CD4-positive, alpha-beta T cell treated with Interleukin-1 beta for 1 hour (primary cell): Measurements from ENCODE around the gene RAB24.
A peak's percentile ranks its signal among the peaks of the same experiment; 100 is the strongest.
"Not testable (repeated sequence)": the region's sequence is repeated elsewhere in the genome, so short reads cannot be mapped to it uniquely, and the experiment has no call there.

Experiments
- DNase-seq, 2 donors: peaks; one replicate each; pipeline ENCODE4 v3.0.0-alpha.2; 2020 to 2022

Gene RAB24

DNA sequence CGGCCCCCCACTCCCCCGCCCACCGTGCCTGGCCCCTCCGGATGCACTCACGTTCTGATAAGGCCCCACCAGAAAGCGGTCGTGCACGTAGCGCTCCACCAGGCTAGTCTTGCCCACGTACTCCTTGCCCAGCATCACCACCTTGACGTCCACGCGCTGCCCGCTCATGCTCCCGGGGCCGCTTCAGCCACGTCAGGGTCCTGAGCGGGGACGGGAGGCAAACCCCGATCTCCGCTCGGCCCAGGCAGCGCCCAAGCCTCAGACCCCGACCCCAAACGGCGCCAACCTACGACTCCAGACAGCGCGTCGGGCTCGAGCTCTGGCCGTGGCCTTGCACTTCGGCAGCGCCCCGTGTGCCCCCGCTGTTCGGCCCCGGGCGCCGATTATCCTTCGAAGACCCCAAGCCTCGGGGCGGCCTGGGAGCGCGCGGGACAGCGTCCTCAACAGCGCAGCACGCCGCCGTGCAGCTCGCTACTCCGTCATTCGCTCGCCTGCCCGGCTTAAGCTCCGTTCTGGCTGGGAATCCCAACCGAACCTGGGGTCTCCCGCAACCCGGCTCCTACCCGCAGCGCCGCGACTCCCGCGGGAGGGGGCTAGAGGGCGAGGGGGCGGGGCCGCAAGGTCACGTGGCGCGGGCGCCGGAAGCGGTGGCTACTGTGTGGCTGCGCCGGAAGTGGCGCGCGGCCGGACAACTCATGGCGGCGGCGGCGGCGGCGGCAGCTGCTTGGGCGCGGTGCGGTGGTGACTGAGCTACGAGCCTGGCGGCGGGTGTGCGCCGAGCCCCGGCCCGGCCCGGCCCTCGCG, at the start of gene RAB24, which contains the start of gene PRELID1:
TSS of gene RAB24 (minus strand) at position 599 of the 804 bp plus-strand sequence. CDS start at position 168, 431 bp downstream.
TSS of gene PRELID1 (plus strand) at position 679 of the 804 bp plus-strand sequence. CDS start 187 bp downstream, outside the sequence.
- peak; percentile 87 to 88 for DNase-seq

DNA sequence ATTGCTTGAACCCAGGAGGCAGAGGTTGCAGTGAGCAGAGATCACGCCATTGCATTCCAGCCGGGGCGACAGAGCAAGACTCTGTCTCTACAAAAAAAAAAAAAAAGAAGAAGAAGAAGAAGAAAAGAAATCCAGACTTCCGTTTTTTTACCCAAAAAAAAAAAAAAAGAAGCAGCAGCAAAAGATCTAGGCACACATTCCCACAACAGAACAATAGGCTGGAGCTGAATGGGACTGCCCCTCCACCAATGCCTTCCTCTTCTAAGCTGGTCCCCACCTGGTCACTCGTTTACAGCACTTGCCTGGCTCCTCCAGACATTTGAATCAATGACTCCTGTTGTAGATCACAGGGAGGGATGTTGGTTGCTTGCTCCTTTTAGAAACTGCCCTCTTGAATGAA, 49.6 kb upstream of the RAB24 start:
- DNase-seq: no peak

DNA sequence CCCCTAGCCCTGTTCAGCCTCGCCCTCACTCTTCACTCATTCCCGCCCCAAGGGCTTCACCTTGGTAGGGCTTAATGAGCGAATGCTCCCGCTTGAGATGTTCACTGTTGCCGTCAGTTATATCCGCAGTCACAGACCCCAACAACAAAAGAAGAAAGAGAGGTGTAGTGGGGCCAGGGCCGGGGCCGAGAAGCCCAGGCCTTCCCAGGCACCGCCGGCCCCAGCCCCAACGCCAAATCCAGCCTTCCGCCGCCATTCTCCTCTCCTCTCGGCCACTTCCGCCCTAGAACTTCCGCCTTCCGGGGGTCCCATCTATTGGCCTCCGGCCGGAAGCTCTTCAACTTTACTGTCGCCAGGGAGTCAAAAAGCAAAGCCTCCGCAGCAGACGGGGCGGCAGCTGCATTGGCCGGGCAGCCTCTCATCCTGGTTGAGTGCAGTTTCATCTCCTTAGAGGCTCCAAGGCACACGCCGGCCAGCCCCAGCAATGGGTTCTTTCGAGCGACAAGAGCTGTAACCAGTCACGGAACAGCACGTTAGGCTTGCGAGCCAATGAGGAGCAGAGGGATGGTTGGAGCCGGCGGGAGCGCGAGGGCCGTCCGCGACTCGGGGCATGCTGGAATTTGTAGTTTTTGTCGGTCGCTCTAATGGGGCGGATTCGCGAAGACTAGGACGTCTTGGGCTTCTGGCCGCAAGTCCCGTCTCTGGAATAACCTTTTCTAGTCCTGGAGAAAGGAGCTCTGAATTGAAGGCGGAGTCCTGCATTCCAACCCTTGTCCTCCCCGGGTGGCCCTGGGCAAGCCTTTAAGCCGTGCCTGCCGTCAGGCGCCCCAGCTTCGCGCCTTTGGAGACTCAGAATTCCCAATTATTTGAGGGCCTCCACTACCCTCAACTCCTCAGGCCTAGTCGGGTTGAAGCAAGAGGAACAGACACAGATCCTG, 48.1 kb upstream of the RAB24 start, which contains the start of gene LMAN2:
TSS of gene LMAN2 (minus strand) at position 277 of the 938 bp plus-strand sequence. CDS start at position 256, 21 bp downstream.
- peak; percentile 93 to 94 for DNase-seq

DNA sequence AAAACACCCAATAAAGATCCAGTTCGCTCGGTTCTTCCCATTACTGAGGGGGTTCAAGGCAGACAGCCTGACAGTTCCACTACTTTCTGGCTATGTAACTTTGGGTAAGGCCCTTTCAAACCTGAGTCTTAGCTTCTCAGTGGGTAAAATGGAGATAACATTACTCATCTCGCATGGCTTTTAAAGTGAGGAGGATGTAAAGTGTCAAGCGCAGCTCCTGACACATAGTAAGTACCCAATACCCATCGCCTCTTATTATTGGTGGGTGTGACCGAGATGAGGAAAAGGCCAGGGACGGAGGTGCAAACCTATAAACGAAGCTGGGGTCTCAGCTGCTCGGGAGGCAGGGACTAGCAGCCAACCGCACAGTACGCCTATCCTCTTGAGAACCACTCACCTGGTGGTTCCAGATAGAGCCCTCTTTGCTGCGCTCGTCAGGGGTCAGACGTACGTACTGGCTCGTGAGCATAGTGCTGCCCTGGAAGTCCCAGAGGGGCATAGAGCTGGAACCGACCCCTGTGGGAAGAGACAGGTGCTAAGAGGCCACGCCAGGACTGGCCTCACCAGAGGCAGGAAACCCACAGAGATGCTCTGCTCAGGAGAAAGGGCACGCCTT, 47.4 kb upstream of the RAB24 start:
- DNase-seq: no peak

DNA sequence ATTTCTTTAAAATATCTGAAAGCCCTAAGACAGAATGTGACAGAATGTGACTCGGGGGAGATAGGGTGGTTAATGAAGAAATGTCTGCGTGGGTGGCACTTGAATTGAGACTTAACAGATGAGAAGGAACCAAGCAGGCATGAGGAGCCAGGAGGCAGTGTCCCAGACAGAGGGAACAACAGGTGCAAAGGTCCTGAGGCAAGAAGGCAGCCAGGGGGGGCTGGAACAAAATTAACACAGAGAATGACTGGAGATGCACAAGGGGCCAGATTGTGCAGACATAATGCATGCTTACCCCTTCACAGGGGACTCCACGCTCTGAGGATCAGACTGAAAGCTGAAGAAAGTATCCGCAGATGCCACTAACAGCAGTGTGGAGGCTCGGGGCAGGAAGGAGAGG, 46.2 kb upstream of the RAB24 start:
- no peak for DNase-seq

DNA sequence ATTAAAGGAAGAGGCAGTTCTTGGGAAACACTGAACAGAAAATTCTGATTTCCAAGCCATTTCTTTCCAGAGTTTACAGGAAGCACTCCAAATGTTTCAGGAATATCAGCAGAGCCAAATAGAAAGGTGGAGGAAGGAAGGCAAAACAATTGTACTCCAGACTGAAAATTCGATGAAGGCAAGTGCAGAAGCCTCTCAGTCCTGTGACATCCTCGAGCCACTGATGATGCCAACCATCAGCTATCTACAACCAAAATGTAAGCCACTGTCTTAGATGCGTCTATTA, 45.8 kb upstream of the RAB24 start:
- no peak for DNase-seq

DNA sequence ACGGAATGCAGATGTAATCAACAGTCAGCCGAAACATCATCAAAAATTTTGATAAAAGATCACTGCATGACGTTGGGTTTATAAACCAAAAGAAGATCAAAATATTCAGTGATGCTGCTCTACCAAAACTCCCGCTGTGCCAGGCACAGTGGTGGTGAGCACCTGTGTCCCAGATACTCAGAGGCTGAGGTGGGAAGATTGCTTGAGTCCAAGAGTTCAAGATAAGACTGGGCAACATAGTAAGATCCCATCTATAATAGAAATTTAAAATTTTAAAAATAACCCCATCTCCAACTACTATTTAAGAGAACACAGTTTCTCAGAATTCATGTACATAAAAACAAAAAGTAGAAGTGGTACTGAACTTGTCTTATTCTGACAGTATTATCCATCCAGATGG, 44.2 kb upstream of the RAB24 start:
- DNase-seq: no peak

DNA sequence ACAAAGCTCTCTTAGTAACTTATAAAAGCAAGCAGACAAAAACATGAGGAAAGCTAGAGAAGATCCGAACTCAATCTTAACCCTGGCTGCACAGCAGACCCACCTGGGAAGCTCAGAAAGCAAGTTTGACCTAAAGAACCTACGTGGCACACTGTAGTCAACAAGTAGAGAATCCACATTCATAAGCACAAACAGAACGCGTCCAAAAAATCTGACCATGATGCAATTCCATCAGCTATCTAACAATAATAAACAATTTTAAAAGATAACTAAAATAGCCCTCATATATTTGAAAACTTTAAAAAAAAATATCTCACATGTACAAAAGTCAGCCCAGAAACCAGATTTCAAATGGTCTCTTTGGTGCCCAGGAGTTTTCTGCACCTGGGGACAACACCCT, 43.3 kb upstream of the RAB24 start:
- DNase-seq: no peak

DNA sequence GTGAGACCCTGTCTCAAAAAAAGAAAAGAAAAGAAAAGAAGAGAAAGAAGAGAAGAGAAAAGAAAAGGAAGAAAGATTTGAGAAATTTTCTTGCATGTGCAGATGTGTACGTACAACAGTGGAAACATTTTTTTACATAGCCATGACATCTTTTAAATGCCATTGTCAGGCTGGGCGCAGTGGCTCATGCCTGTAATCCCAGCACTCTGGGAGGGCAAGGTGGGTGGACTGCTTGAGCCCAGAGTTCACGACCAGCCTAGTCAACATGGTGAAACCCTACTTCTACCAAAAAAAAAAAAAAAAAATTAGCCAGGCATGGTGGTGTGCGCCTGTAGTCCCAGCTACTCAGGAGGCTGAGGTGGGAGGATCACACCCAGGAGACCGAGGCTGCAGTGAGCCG, 41.4 kb upstream of the RAB24 start:
- DNase-seq: no peak

DNA sequence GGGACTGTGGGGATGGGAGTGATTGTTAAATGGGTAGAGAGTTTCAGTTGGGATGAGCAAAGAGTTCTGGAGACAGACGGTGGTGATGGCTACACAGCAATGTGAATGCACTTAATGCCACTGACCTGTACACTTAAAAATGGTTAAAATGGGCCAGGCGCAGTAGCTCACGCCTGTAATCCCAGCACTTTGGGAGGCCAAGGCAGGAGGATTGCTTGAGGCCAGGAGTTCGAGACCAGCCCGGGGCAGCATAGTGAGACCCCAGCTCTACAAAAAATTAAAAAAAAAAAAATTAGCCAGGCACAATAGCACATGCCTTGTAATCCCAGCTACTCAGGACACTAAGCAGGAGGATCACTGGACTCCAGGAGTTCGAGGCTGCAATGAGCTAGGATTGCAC, 40.3 kb upstream of the RAB24 start:
- DNase-seq: no peak

DNA sequence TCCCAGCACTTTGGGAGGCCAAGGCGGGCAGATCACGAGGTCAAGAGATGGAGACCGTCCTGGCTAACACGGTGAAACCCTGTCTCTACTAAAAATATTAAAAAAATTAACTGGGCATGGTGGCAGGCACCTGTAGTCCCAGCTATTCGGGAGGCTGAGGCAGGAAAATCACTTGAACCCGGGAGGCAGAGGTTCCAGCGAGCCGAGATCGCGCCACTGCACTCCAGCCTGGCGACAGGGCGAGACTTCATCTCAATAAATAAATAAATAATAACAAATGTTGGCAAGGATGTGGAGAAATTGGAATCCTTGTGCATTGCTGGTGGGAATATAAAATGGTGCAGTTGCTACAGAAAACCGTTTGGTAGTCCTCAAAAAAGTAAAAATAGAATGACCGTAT, 39.5 kb upstream of the RAB24 start:
- DNase-seq: not testable (repeated sequence)

DNA sequence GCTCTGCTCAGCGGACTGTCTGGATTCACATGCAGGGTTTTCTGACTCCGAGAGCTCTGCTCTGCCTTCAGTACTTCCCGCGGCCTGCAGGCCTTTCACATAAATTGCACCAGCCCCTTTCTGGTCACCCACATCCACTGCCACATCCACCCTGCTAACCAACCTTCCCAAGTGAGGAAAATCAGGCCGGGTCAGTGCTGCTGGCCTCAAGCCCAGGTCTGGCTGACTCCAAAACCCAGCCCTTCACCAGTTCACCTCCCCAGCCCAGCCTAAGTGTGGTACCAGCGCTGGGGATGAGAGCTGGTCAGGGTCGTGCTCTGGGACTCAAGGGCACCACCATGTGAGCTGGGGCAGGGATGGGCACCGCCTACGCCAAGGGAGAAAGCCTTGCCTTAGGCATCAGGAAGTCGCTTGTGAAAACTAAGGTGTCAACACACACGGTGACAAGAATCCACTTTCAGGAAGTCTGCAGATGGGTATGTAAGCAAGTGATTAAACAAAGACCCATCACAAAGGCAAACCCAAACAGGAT, 35.7 kb upstream of the RAB24 start:
- DNase-seq: no peak

DNA sequence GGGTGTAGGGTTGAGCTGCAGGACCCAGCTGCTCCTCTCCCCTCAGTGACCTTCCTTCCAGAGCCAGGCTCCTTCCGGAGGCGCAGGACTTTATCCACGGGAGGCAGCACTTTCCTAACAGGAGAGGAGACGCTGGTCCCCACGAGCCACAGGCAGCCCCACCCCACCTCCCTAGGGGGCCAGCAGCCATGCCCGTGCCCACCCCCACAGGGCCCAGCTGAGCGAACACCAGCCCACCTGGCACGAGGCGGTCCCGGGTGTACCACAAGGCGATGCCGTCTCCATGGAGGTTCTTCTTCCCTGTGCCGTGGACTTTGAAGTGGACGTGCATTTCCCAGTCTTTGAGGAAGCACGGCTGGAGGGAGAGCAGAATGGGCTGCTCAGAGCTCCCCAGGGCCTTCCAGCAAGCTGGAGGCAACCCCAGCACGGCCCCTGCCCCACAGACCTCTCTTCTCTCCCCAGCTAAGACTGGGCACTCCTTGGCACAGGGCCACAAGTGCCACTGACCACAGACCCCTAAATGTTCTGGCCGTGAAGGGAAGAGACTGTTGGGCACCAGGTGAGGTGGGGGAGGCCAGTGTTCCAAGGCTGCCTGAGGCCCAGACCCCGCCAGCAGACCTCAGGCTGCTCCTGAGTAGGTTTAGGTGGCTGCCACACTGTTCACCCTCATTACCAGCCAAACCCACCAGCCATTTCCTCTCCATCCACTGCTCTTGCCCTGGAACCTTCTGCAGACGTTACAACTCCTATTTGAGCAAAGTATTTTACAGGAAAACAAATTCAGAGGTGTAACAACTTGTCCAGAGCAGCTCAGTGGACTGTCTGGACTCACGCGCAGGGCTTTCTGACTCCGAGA, 35.0 kb upstream of the RAB24 start:
- no peak for DNase-seq

DNA sequence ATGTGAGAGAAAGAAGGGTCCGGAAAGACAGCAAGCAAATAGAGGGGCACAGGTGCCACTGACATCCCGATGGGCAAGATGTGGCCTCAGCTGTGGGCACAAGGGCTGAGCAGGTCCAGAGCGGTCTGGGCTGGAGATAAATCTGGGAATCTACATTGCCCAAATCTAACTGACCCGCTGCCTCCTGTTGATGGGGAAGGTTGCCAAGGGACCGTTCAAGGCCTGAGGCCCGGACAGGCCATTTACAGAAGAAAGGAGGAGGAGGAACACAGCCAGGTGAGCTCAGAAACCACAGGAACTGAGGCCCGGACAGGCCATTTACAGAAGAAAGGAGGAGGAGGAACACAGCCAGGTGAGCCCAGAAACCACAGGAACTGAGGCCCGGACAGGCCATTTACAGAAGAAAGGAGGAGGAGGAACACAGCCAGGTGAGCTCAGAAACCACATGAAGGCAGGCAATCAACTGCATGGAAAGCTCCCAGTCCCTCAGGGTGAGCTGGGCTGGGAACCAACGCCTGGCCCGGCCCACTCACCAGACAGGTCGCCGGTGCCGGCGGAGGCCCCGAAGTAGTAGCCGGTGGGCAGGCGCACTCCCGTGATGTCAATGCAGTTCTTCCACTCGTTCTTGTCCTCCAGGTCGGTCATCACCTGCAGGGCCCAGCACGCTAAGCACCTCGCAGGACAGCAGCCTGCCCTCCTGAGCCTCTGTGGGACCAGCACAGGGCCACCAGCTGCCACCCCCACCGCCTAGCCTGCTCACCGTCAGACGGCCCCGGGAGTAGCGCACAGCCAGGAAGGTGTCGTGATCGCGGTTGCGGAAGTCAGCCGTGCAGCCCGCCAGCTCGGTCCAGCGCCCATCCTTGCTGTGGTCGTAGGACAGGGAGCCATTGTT, 33.3 kb upstream of the RAB24 start:
- DNase-seq: no peak

DNA sequence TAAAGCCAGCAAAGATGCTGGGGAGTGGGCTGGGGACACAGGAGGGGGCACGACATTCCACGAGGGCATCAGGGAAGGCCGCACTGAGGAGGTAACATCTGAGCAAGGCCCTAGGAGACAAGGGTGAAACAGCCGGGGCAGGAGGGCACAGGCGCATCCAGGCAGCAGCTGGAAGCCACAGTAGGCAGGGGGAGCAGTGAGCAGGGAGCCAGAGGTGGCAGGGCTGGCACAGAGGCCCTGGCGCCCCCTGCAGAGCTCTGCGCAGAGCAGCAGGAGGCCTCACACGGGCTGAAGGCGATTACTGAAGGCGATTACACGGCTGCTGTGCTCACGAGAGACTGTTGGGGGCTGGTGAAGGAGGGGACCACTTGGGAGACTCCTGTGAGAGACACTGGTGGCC, 32.6 kb upstream of the RAB24 start:
- peak in 1 of 2 donors; percentile 38 for DNase-seq

DNA sequence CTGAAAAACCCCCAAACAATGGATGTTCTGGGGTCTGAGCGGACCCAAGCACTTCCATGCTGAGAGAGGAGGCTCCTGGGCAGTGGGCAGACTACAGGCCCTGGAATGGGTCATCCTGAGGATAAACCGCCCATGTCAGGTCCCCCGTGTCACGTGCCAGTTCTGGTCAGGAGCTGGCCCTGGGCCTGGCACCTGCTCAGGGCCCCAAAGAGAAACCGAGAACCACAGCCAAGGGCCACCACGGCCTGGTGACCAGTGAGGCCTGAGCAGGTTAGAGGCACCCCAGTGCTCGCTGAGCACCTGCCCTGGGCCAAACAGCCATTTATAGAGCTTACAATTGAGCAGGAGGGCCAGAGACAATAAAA, 32.2 kb upstream of the RAB24 start:
- no peak for DNase-seq

DNA sequence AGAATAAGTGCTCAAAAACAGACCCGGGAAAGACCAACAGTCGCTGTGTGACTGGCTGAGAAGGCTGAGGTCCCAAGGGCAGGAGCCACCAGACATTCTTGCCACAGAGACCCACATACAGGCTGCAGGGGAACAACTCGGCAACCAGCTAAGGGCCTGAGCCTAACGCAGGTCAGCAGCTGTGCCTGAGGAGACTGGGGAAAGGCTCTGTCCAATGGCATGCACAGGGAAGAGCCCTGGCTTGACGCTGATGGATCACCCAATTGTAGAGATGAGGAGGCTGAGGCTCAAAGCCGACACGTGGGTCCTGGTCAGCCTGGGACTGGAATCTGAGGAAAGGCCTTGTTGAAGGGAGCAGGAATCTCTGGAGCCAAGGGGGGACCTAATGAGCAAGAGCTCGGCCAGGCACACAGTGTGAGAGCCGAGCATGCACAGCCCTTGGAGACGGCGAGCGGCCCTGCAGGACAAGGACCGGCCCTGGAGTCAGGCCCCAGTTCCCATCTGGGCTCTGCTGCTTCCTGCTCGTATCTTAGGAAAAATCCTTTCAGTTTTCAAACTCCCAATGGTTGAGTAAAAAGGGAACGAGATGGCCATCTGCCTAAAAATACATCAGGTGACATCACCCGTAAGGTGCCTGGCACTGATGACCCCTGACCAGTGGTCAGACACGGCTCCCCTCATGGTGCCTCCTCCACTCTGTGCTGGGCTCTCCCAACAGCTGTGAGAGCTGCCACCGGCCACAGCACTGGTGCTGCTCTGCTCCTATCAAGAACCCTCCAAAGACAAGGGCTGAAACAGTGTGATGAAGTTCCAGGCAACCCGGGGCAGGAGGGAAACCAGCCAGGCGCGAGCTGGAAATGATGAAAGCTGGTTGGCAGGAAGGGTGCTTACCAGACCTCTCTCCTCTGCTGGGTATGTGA, 31.5 kb upstream of the RAB24 start:
- no peak for DNase-seq

DNA sequence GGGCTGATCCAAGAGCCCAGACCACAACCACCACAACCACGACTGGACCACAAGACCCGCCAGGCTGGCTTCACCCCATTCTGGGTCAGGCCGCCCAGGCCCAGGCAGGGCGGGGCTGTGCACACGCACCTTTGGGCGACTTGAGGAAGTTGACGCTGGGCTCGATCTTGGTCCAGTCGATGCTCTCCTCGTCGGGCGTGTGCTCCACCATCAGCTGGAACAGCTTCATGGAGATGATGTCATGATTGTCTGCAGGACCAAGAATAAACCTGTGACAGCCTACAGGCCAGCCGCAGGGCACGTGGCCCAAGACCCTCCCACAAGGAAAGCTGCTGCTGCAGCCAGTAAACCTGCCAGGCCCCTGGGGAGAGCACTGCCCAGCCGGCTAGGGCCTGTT, 30.6 kb upstream of the RAB24 start:
- no peak for DNase-seq

DNA sequence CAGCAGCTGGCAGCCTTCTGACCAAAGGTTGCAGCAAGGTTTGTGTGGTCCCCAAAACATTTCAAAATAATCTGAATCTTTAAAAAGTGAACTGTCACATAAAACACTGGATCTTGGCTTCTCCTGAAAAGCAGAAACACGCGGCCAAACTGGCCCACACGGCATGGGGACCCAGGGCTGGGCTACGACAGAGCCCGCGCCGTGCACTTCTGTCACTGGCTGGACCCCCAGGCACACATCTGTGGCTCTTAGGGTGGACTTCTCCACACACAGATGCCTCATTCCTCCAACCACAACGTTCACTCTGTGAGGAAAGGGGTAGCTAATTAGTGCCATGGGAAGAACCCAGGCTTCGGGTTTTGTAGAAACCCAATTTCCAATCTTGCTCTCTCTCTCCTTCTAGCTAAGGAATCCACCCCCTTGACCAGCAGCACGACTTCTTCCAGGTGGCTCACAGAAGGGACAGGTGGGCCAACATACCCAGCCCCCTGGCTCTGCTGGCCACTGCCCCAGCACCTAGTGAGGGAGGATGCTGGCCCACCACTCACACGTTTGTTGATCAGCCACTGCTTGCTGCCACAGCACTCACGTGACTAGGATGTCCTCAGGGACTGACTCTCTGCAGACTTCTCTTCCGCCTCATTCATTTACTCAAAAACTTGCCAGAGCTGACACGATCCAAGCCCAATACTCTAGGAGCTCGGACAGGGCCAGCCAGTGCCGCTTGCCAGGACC, 30.1 kb upstream of the RAB24 start:
- DNase-seq: no peak
